ENCODE measurements around the gene GNAO1. TPM values are rescaled to one million over a fixed set of nuclear protein-coding genes. Genes with fewer than 3 reads are reported as not detected.

The GNAO1 gene
- total RNA-seq, 1 donor from 2014 or later, result 15.4 TPM

DNA sequence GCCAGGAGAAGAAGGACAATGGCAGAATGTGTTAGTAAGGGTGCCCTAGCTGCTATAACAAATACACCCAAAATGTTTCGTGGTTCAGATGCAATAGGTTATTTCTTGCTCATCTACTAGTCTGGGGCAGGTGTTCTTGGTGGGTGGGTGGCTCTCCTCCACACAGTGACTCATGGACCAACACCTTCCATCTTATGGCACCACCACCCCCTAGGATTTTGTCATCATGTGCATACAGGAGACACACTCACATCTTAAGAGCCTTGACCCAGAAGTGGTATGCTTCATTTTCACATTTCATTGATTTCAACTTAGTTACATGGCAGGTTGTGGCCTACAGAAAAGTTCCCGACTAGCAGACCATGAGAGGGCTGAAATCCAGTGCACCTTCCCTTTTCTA is 119.4 kb downstream of the GNAO1 start:
- TF ChIP-seq, protein P1, sequence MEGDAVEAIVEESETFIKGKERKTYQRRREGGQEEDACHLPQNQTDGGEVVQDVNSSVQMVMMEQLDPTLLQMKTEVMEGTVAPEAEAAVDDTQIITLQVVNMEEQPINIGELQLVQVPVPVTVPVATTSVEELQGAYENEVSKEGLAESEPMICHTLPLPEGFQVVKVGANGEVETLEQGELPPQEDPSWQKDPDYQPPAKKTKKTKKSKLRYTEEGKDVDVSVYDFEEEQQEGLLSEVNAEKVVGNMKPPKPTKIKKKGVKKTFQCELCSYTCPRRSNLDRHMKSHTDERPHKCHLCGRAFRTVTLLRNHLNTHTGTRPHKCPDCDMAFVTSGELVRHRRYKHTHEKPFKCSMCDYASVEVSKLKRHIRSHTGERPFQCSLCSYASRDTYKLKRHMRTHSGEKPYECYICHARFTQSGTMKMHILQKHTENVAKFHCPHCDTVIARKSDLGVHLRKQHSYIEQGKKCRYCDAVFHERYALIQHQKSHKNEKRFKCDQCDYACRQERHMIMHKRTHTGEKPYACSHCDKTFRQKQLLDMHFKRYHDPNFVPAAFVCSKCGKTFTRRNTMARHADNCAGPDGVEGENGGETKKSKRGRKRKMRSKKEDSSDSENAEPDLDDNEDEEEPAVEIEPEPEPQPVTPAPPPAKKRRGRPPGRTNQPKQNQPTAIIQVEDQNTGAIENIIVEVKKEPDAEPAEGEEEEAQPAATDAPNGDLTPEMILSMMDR (IDR thresholded peaks at IDR 0.05; ENCODE audit: borderline replicate concordance), result no peak
- H3K27me3 ChIP-seq (ENCODE audit: low read depth), result no peaks in the 10 kb centered on the region
- intact Hi-C loops (cut with micrococcal nuclease), result loop anchor here (10.0 kb wide), 1 partner anchor 276 kb away; no protein-coding TSS in a partner anchor
- H3K4me1 ChIP-seq, result no peaks in the 10 kb centered on the region
- no peak for DNase-seq
- H3K4me3 ChIP-seq, result no peak overlapping the region
- no peaks in the 10 kb centered on the region for H3K9me3 ChIP-seq (replicated peaks)
- no peak overlapping the region for H3K27ac ChIP-seq (replicated peaks)
- no peaks in the 10 kb centered on the region for H3K36me3 ChIP-seq

DNA sequence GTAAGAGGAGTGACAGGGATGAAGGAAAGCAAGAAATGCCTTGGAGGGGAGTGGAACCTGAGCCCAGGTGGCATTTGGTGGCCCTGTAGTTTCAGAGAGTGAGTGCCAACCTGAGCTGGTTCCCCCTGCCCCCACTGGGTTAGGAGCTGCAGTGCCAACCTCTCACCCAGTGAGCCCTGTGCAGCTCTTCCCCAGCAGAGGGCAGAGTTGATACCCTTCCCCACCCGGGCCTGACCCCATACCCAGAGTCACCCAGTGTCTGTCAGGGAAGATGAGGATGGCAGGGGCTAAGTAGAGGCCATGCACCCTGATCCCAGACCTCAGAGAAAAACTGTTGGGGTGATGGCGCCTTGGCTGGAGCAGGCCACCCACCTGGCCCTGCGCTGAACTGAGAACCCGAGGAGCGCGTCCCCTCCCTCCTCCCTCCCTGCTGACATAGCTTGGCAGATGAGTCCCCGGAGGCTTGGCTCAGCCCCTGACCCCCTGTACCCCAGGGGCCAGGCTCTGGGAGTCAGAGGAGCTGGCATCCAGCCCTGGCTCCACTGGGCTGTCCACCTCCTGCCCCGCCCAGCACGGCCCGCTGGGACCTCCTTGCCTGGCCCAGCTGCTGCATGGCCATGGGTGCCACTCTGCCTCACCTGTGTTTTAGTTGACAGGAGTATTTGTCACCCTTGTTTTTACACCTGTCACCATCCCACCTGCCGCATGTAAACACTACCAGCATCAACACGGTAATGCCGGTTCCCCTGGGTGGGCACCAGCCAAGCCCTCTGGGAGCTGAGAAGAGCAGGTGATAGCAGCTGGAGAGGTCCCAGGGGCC is 120.1 kb downstream of the GNAO1 start:
- Histone ChIP-seq H3K9me3 (replicated peaks) (no peaks in the 10 kb centered on the region), H3K4me3 (no peak overlapping the region), H3K36me3 (no peaks in the 10 kb centered on the region), H3K4me1 (no peaks in the 10 kb centered on the region), H3K27me3 (ENCODE audit: low read depth) (no peaks in the 10 kb centered on the region), H3K27ac (replicated peaks) (no peak overlapping the region)
- no peak for DNase-seq
- intact Hi-C loops (cut with micrococcal nuclease), result loop anchor here (10.0 kb wide), 1 partner anchor 277 kb away; no protein-coding TSS in a partner anchor
- TF ChIP-seq, protein P1 (IDR thresholded peaks at IDR 0.05; ENCODE audit: borderline replicate concordance), result peak; percentile 35

GRCh38 chr16:56312028-56312300 is 120.7 kb downstream of the GNAO1 start:
- Histone ChIP-seq H3K27ac (replicated peaks) (no peak overlapping the region), H3K27me3 (ENCODE audit: low read depth) (no peaks in the 10 kb centered on the region), H3K4me1 (no peaks in the 10 kb centered on the region), H3K4me3 (no peak overlapping the region), H3K9me3 (replicated peaks) (no peaks in the 10 kb centered on the region), H3K36me3 (no peaks in the 10 kb centered on the region)
- intact Hi-C loops (cut with micrococcal nuclease), result loop anchor here (10.0 kb wide), 1 partner anchor 277 kb away; no protein-coding TSS in a partner anchor
- no peak for DNase-seq
- TF ChIP-seq, protein P1 (IDR thresholded peaks at IDR 0.05; ENCODE audit: borderline replicate concordance), result no peak

DNA sequence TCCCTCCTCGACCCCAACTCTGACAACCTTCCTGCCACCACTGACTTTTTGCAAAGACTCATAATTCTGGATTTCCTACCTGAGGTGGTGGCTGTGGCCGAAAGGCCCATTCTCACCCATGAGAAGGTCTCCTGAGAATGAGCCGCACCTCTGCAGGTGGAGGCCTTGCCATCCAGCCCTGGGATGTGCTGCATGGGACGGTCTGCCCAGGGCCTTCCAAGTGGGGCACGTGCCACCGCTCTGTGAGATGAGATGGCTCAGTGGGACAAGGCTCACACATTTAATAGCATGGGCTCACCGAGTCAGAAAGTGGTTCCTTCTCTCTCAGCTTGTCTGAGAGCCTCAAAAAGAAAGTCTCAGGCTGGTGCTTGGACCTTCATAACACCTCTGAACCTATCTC is 121.3 kb downstream of the GNAO1 start:
- no peaks in the 10 kb centered on the region for H3K4me1 ChIP-seq
- H3K4me3 ChIP-seq, result no peak overlapping the region
- H3K27me3 ChIP-seq (ENCODE audit: low read depth), result no peaks in the 10 kb centered on the region
- H3K36me3 ChIP-seq, result no peaks in the 10 kb centered on the region
- no peak for DNase-seq
- intact Hi-C loops (cut with micrococcal nuclease), result loop anchor here (10.0 kb wide), 1 partner anchor 278 kb away; no protein-coding TSS in a partner anchor
- TF ChIP-seq, protein P1 (IDR thresholded peaks at IDR 0.05; ENCODE audit: borderline replicate concordance), result no peak
- no peaks in the 10 kb centered on the region for H3K9me3 ChIP-seq (replicated peaks)
- no peak overlapping the region for H3K27ac ChIP-seq (replicated peaks)

- H3K36me3 ChIP-seq, result no peaks in the 10 kb centered on the region
- H3K9me3 ChIP-seq (replicated peaks), result no peaks in the 10 kb centered on the region
- no peak overlapping the region for H3K4me3 ChIP-seq
- intact Hi-C loops (cut with micrococcal nuclease), result loop anchor here (10.0 kb wide), 1 partner anchor 280 kb away; no protein-coding TSS in a partner anchor
- DNase-seq, result no peak
- TF ChIP-seq, protein P1 (IDR thresholded peaks at IDR 0.05; ENCODE audit: borderline replicate concordance), result no peak
- H3K4me1 ChIP-seq, result peaks cover 6% of the 10 kb centered on the region
- no peak overlapping the region for H3K27ac ChIP-seq (replicated peaks)
- no peaks in the 10 kb centered on the region for H3K27me3 ChIP-seq (ENCODE audit: low read depth)
These were observed 123.1 kb downstream of the GNAO1 start for GRCh38 chr16:56314244-56314850.

All from left ventricle myocardium inferior (tissue), 1 donor.